RWPE2 (cell line): Measurements from ENCODE around the gene MACROD2.

ENCODE experiments used
- ATAC-seq: fragments of 200-7000 bp; cut with Tn5 transposase; 3 replicates; pipeline ENCODE4 v1.9.1; 2021; ENCODE audit warnings: low read depth
- DNase-seq: peaks from one replicate; pipeline ENCODE4 v3.0.0-alpha.2; 2020; ENCODE audit warnings: low spot score
- H3K27ac ChIP-seq: fragments of 450-650 bp; 2 replicates; pipeline ENCODE4 v1.5.1; 2017; ENCODE audit warnings: mild to moderate bottlenecking; ENCODE audit not compliant: poor library complexity, severe bottlenecking
- H3K27me3 ChIP-seq: fragments of 250-450 bp; sonication (Bioruptor Pico); 2 replicates; pipeline ENCODE4 v1.5.1; 2021; ENCODE audit warnings: mild to moderate bottlenecking, moderate library complexity; ENCODE audit not compliant: insufficient read depth, poor library complexity, severe bottlenecking
- H3K36me3 ChIP-seq: fragments of 250-450 bp; sonication (Bioruptor Pico); 2 replicates; pipeline ENCODE4 v1.5.1; 2020; ENCODE audit warnings: low read depth, mild to moderate bottlenecking, moderate library complexity
- H3K4me1 ChIP-seq: fragments of 250-450 bp; sonication (Bioruptor Pico); 2 replicates; pipeline ENCODE4 v1.5.1; 2021; ENCODE audit warnings: mild to moderate bottlenecking, moderate library complexity; ENCODE audit not compliant: insufficient read depth, poor library complexity, severe bottlenecking
- H3K4me3 ChIP-seq: fragments of 250-450 bp; sonication (Bioruptor Pico); 2 replicates; pipeline ENCODE4 v1.5.1; 2021; ENCODE audit warnings: mild to moderate bottlenecking, moderate library complexity; ENCODE audit not compliant: severe bottlenecking
- H3K9me3 ChIP-seq: fragments of 250-450 bp; sonication (Bioruptor Pico); 2 replicates; pipeline ENCODE4 v1.5.1; 2021; ENCODE audit warnings: mild to moderate bottlenecking, moderate library complexity; ENCODE audit not compliant: severe bottlenecking
- CTCF ChIP-seq: fragments of 450-650 bp; IDR thresholded peaks from one replicate; pipeline ENCODE4 v1.5.1; 2017; ENCODE audit warnings: mild to moderate bottlenecking, moderate library complexity; ENCODE audit not compliant: poor library complexity, severe bottlenecking

Gene MACROD2

GRCh38 chr20:14801591-14802325 lies 806.4 kb downstream of the MACROD2 start:
- Histone ChIP-seq H3K4me3 (no peak overlapping the region), H3K36me3 (no peaks in the 10 kb centered on the region), H3K27ac (no peak overlapping the region), H3K9me3 (no peaks in the 10 kb centered on the region), H3K4me1 (no peaks in the 10 kb centered on the region), H3K27me3 (no peaks in the 10 kb centered on the region)
- ATAC-seq (no peak), DNase-seq (no peak)
- no peak for TF ChIP-seq CTCF

GRCh38 chr20:14807224-14807623 lies 811.9 kb downstream of the MACROD2 start:
- Histone ChIP-seq H3K27ac (no peak overlapping the region), H3K9me3 (no peaks in the 10 kb centered on the region), H3K36me3 (no peaks in the 10 kb centered on the region), H3K4me3 (no peak overlapping the region), H3K27me3 (no peaks in the 10 kb centered on the region), H3K4me1 (no peaks in the 10 kb centered on the region)
- DNase-seq (no peak), ATAC-seq (no peak)
- no peak for TF ChIP-seq CTCF

- no peaks in the 10 kb centered on the region for H3K27me3 ChIP-seq
- H3K9me3 ChIP-seq: no peaks in the 10 kb centered on the region
- H3K4me1 ChIP-seq: no peaks in the 10 kb centered on the region
- no peak for TF ChIP-seq CTCF
- DNase-seq (no peak), ATAC-seq (no peak)
- H3K27ac ChIP-seq: no peak overlapping the region
- H3K4me3 ChIP-seq: no peak overlapping the region
- H3K36me3 ChIP-seq: no peaks in the 10 kb centered on the region
These were observed 820.0 kb downstream of the MACROD2 start for GRCh38 chr20:14815340-14815739.

- Histone ChIP-seq H3K27ac (no peak overlapping the region), H3K4me3 (no peak overlapping the region), H3K36me3 (no peaks in the 10 kb centered on the region), H3K27me3 (no peaks in the 10 kb centered on the region), H3K9me3 (no peaks in the 10 kb centered on the region), H3K4me1 (peaks cover 9% of the 10 kb centered on the region)
- DNase-seq: no peak
- TF ChIP-seq CTCF: no peak
- ATAC-seq: no peak
These were observed 821.2 kb downstream of the MACROD2 start for GRCh38 chr20:14816471-14816870.

- DNase-seq (no peak), ATAC-seq (no peak)
- TF ChIP-seq CTCF: no peak
- Histone ChIP-seq H3K4me3 (no peak overlapping the region), H3K27me3 (no peaks in the 10 kb centered on the region), H3K4me1 (peaks cover 9% of the 10 kb centered on the region), H3K27ac (no peak overlapping the region), H3K9me3 (no peaks in the 10 kb centered on the region), H3K36me3 (no peaks in the 10 kb centered on the region)
These were observed 821.8 kb downstream of the MACROD2 start for GRCh38 chr20:14817101-14817500.
